Endothelial cell of umbilical vein (primary cell): ENCODE results near the gene DIAPH2. TPM values are rescaled to one million over a fixed set of nuclear protein-coding genes. Genes with fewer than 3 reads are reported as not detected.

Source experiments
- BruUV-seq: library from RNA; stranded (reverse); fragments of 400-500 nt; replicated peaks from 2 replicates; lab custom pipeline; 2021; lab: Mats Ljungman, UMichigan
- CTCF ChIA-PET: fragments of 300-600, 350-600 bp; sonication (Branson Sonifier 250); formaldehyde crosslinking; loops from one replicate; lab custom pipeline; 2021; ENCODE audit warnings: antibody characterized with exemption, inconsistent platforms; lab: Charles Lee
- POLR2A ChIA-PET: fragments of 300-600, 350-600 bp; sonication (Branson Sonifier 250); formaldehyde crosslinking; loops from one replicate; lab custom pipeline; 2021; ENCODE audit warnings: antibody characterized with exemption, inconsistent platforms; lab: Charles Lee
- DNase-seq: peaks from one replicate; pipeline ENCODE4 v3.0.0-alpha.2; 2011; ENCODE audit warnings: low read depth, low spot score
- FAIRE-seq: peaks from 2 replicates; lab custom pipeline; 2011; peaks lifted over from hg19 to GRCh38; lab: Jason Lieb, UNC
- H2AFZ ChIP-seq: 2 replicates; pipeline ENCODE4 v1.6.0; 2012; ENCODE audit warnings: low read depth, low read length, control low read depth, inconsistent platforms
- H3K27ac ChIP-seq: 2 replicates; pipeline ENCODE4 v1.5.1; 2011; ENCODE audit warnings: low read depth, mild to moderate bottlenecking, control low read depth, low read length, moderate library complexity; ENCODE audit not compliant: insufficient read depth
- H3K27me3 ChIP-seq, 2 experiments: 2 replicates each; pipeline versions ENCODE4 v1.6.0 to v1.6.1; 2011; ENCODE audit warnings: low read length in 2 of 2, mixed read lengths in 1 of 2; ENCODE audit not compliant: control insufficient read depth in 2 of 2, insufficient read depth in 2 of 2
- H3K36me3 ChIP-seq, 2 experiments: 2 replicates in 1 of 2; 3 replicates in 1 of 2; pipeline ENCODE4 v1.5.1; 2011; ENCODE audit warnings: low read length in 2 of 2, mild to moderate bottlenecking in 1 of 2, moderate library complexity in 1 of 2; ENCODE audit not compliant: control insufficient read depth in 2 of 2, insufficient read depth in 2 of 2; ENCODE audit errors: extremely low read depth in 1 of 2
- H3K4me1 ChIP-seq: 3 replicates; pipeline ENCODE4 v1.5.1; 2011; ENCODE audit warnings: mild to moderate bottlenecking, low read length; ENCODE audit not compliant: control insufficient read depth, insufficient read depth; ENCODE audit errors: extremely low read depth
- H3K4me2 ChIP-seq: 2 replicates; pipeline ENCODE4 v1.6.1; 2011; ENCODE audit warnings: low read length, control low read depth, mixed read lengths; ENCODE audit not compliant: insufficient read depth
- H3K4me3 ChIP-seq, 3 experiments: fragments of 200-600 bp in 1 of 3; sonication (generic), shearing (Covaris generic) in 1 of 3; replicated peaks in 1 of 3; 2 replicates each; pipeline ENCODE4 v1.5.1; 2011 to 2016; ENCODE audit warnings: control low read depth in 3 of 3, low read length in 3 of 3, mild to moderate bottlenecking in 2 of 3, inconsistent platforms in 1 of 3, low read depth in 1 of 3, moderate library complexity in 1 of 3; ENCODE audit not compliant: insufficient read depth in 1 of 3
- H3K79me2 ChIP-seq: 2 replicates; pipeline ENCODE4 v1.6.0; 2012; ENCODE audit warnings: low read length, inconsistent platforms; ENCODE audit not compliant: control insufficient read depth, insufficient read depth
- H3K9ac ChIP-seq: replicated peaks from 2 replicates; pipeline ENCODE3; 2011; ENCODE audit warnings: low read length, control low read depth; ENCODE audit not compliant: insufficient read depth; ENCODE audit errors: extremely low read depth
- H3K9me1 ChIP-seq: replicated peaks from 3 replicates; pipeline ENCODE4 v1.6.0; 2011; ENCODE audit warnings: mild to moderate bottlenecking, low read length; ENCODE audit not compliant: control insufficient read depth, insufficient read depth; ENCODE audit errors: extremely low read depth
- H3K9me3 ChIP-seq: replicated peaks from 2 replicates; pipeline ENCODE4 v1.5.1; 2012; ENCODE audit warnings: low read length, inconsistent platforms; ENCODE audit not compliant: control insufficient read depth, insufficient read depth
- H4K20me1 ChIP-seq: replicated peaks from 2 replicates; pipeline ENCODE3; 2011; ENCODE audit warnings: mild to moderate bottlenecking, low read length; ENCODE audit not compliant: control insufficient read depth, insufficient read depth; ENCODE audit errors: extremely low read depth
- CTCF ChIP-seq, 2 donors: IDR thresholded peaks; 1 replicate in 1 of 2; 2 replicates in 1 of 2; pipeline ENCODE4 v1.5.1; 2011; ENCODE audit warnings: low read length in 2 of 2, mild to moderate bottlenecking in 2 of 2, moderate library complexity in 2 of 2, control low read depth in 1 of 2, inconsistent platforms in 1 of 2, low read depth in 1 of 2; ENCODE audit not compliant: insufficient read depth in 1 of 2; ENCODE audit errors: extremely low read depth in 1 of 2
- EZH2 ChIP-seq: IDR thresholded peaks from 2 replicates; pipeline ENCODE4 v1.6.1; 2012; ENCODE audit warnings: borderline replicate concordance, low read depth, mild to moderate bottlenecking, moderate library complexity, low read length, inconsistent platforms; ENCODE audit not compliant: severe bottlenecking
- FOS ChIP-seq: IDR thresholded peaks from 2 replicates; pipeline ENCODE4 v1.6.1; 2011; ENCODE audit warnings: mild to moderate bottlenecking, low read length, moderate library complexity, borderline replicate concordance; ENCODE audit not compliant: insufficient read depth
- GATA2 ChIP-seq: IDR thresholded peaks from 2 replicates; pipeline ENCODE4 v1.7.0; 2011; ENCODE audit warnings: low read depth, mild to moderate bottlenecking, moderate library complexity, mixed read lengths, low read length; ENCODE audit not compliant: insufficient read length, insufficient read depth
- JUN ChIP-seq: IDR thresholded peaks from 2 replicates; pipeline ENCODE4 v1.6.1; 2011; ENCODE audit warnings: borderline replicate concordance, low read depth; ENCODE audit not compliant: insufficient read length, insufficient read depth
- MAX ChIP-seq: IDR thresholded peaks from 2 replicates; pipeline ENCODE4 v1.6.1; 2011; ENCODE audit not compliant: insufficient read depth, insufficient read length
- MYC ChIP-seq: IDR thresholded peaks from one replicate; pipeline ENCODE4 v1.6.1; 2011; ENCODE audit warnings: mild to moderate bottlenecking, low read depth, low read length
- POLR2A ChIP-seq: IDR thresholded peaks from 2 replicates; pipeline ENCODE4 v1.6.1; 2012; ENCODE audit warnings: low read depth, mild to moderate bottlenecking, control low read depth, low read length
- POLR2AphosphoS5 ChIP-seq: IDR thresholded peaks from 2 replicates; pipeline ENCODE4 v1.6.1; 2012; ENCODE audit warnings: low read depth, mild to moderate bottlenecking, control low read depth, low read length, moderate library complexity; ENCODE audit not compliant: insufficient read depth
- dilution Hi-C: fragments of 300-500 bp; cut with MboI; formaldehyde crosslinking; loops from one replicate; pipeline ENCODE4 v1.15.0; 2019; ENCODE audit warnings: low sequenced_read_pairs; ENCODE audit not compliant: extremely low pct_ligation_motif_present
- intact Hi-C: fragments of 100-400 bp; cut with micrococcal nuclease; formaldehyde crosslinking; loops from one replicate; pipeline ENCODE4 v1.10.0; 2022
- polyA plus RNA-seq, 4 experiments: library from polyadenylated mRNA; depleted of rRNA in 3 of 4; stranded (reverse) in 3 of 4; unstranded in 1 of 4; fragments of >200 nt; gene quantifications; 2 replicates each; pipeline versions ENCODE4 v1.2.1 to v1.2.3, GENCODE V29; 2011 to 2012; ENCODE audit warnings: missing spikeins in 1 of 4
- total RNA-seq: library from RNA; stranded (reverse); gene quantifications from 2 replicates; pipeline ENCODE4 v1.2.3, GENCODE V29; 2021

The DIAPH2 gene
- total and polyA plus RNA-seq, 2 donors (not counting 3 experiments of a cell fraction or from before 2014, with no cell fraction given): 3.0 to 30.0 TPM

GRCh38 chrX:97089116-97089515 lies 404.5 kb downstream of the DIAPH2 start:
- no peaks in the 10 kb centered on the region for H3K9me1 ChIP-seq
- H3K27me3 ChIP-seq: no peaks in the 10 kb centered on the region
- H3K9ac ChIP-seq: no peak overlapping the region
- DNase-seq: no peak
- no TSS peak for BruUV-seq
- no peaks in the 10 kb centered on the region for H4K20me1 ChIP-seq
- intact Hi-C loops (no loop called here), dilution Hi-C loops (no loop called here)
- TF ChIP-seq POLR2AphosphoS5 (no peak), EZH2 (no peak), FOS (no peak), MAX (no peak), MYC (no peak), CTCF (IDR thresholded peaks at IDR 0.05; ENCODE audit: extremely low read depth in 1 of 2, insufficient read depth in 1 of 2, low read depth in 1 of 2, low read length in 2 of 2) (no peak), GATA2 (no peak), JUN (no peak), POLR2A (no peak)
- no peaks in the 10 kb centered on the region for H3K4me1 ChIP-seq
- no peak overlapping the region for H3K4me2 ChIP-seq
- H2AFZ ChIP-seq: no peak overlapping the region
- FAIRE-seq: peak; percentile 4
- POLR2A ChIA-PET: no interaction called here
- no peak overlapping the region for H3K4me3 ChIP-seq
- H3K9me3 ChIP-seq: no peaks in the 10 kb centered on the region
- H3K36me3 ChIP-seq: no peaks in the 10 kb centered on the region
- H3K79me2 ChIP-seq: no peaks in the 10 kb centered on the region
- H3K27ac ChIP-seq: no peak overlapping the region
- CTCF ChIA-PET: no interaction called here
